IMR-90 (cell line): ENCODE measurements around the gene JMJD1C. TPM values are rescaled to one million over a fixed set of nuclear protein-coding genes. Genes with fewer than 3 reads are reported as not detected.

Source experiments
- ATAC-seq: fragments of 200-7000 bp; cut with Tn5 transposase; 2 replicates; pipeline ENCODE4 v1.9.1; 2020; ENCODE audit warnings: low read depth, mild to moderate bottlenecking, moderate library complexity
- BruUV-seq: library from RNA; stranded (reverse); fragments of 400-500 nt; replicated peaks from 2 replicates; lab custom pipeline; 2021; lab: Mats Ljungman, UMichigan
- CTCF ChIA-PET: fragments of 300-600 bp; formaldehyde crosslinking; extraction: SDS; loops from one replicate; lab custom pipeline; 2021; ENCODE audit warnings: antibody characterized with exemption; lab: Yijun Ruan, JAX
- POLR2A ChIA-PET: fragments of 300-600 bp; sonication (Branson Sonifier 250); formaldehyde crosslinking; loops from one replicate; lab custom pipeline; 2022; ENCODE audit warnings: antibody characterized with exemption; ENCODE audit not compliant: unreplicated experiment; lab: Charles Lee
- DNase-seq: peaks from one replicate; pipeline ENCODE4 v3.0.0; 2013
- H2AFZ ChIP-seq: replicated peaks from 2 replicates; pipeline ENCODE3; 2013; ENCODE audit warnings: low read length, mild to moderate bottlenecking; ENCODE audit not compliant: poor library complexity
- H2AK5ac ChIP-seq: 2 replicates; pipeline ENCODE4 v1.6.1; 2013; ENCODE audit warnings: low read depth, low read length, inconsistent platforms
- H2AK9ac ChIP-seq: replicated peaks from 2 replicates; pipeline ENCODE3; 2013; ENCODE audit warnings: mild to moderate bottlenecking, low read depth, low read length, moderate library complexity; ENCODE audit not compliant: poor library complexity
- H2BK120ac ChIP-seq: 2 replicates; pipeline ENCODE4 v1.6.1; 2013; ENCODE audit warnings: low read depth, low read length, inconsistent platforms
- H2BK15ac ChIP-seq: 3 replicates; pipeline ENCODE4 v1.6.1; 2013; ENCODE audit warnings: low read depth, low read length, inconsistent platforms
- H2BK20ac ChIP-seq: 2 replicates; pipeline ENCODE4 v1.6.1; 2013; ENCODE audit warnings: low read depth, mild to moderate bottlenecking, inconsistent platforms, low read length, moderate library complexity
- H2BK5ac ChIP-seq: 2 replicates; pipeline ENCODE4 v1.6.1; 2013; ENCODE audit warnings: mild to moderate bottlenecking, low read depth, low read length, inconsistent platforms; ENCODE audit not compliant: poor library complexity, severe bottlenecking
- H3K14ac ChIP-seq: replicated peaks from 2 replicates; pipeline ENCODE4 v1.6.1; 2013; ENCODE audit warnings: low read depth, low read length, inconsistent platforms
- H3K18ac ChIP-seq: 2 replicates; pipeline ENCODE4 v1.6.1; 2013; ENCODE audit warnings: low read depth, low read length, control low read depth
- H3K23ac ChIP-seq: 2 replicates; pipeline ENCODE4 v1.6.1; 2013; ENCODE audit warnings: low read depth, low read length, inconsistent platforms
- H3K27ac ChIP-seq: 2 replicates; pipeline ENCODE4 v1.5.1; 2013; ENCODE audit warnings: mild to moderate bottlenecking, control low read depth, low read length; ENCODE audit not compliant: insufficient read depth
- H3K27me3 ChIP-seq: 2 replicates; pipeline ENCODE4 v1.6.1; 2013; ENCODE audit warnings: low read length; ENCODE audit not compliant: control insufficient read depth, insufficient read depth
- H3K36me3 ChIP-seq: 2 replicates; pipeline ENCODE4 v1.6.1; 2013; ENCODE audit warnings: low read length, mixed read lengths; ENCODE audit not compliant: control insufficient read depth, insufficient read depth
- H3K4ac ChIP-seq: 2 replicates; pipeline ENCODE4 v1.6.1; 2013; ENCODE audit warnings: low read depth, low read length, inconsistent platforms
- H3K4me1 ChIP-seq: 2 replicates; pipeline ENCODE4 v1.6.1; 2013; ENCODE audit warnings: low read length, mixed read lengths; ENCODE audit not compliant: control insufficient read depth, insufficient read depth
- H3K4me2 ChIP-seq: 2 replicates; pipeline ENCODE4 v1.6.1; 2013; ENCODE audit warnings: low read depth, mild to moderate bottlenecking, control low read depth, low read length, moderate library complexity
- H3K4me3 ChIP-seq: 2 replicates; pipeline ENCODE4 v1.5.1; 2013; ENCODE audit warnings: low read depth, mild to moderate bottlenecking, control low read depth, low read length, moderate library complexity; ENCODE audit not compliant: insufficient read depth
- H3K56ac ChIP-seq: 2 replicates; pipeline ENCODE4 v1.6.1; 2013; ENCODE audit warnings: low read length, inconsistent platforms; ENCODE audit not compliant: insufficient read depth; ENCODE audit errors: extremely low read depth
- H3K79me1 ChIP-seq, 2 experiments: 2 replicates each; pipeline ENCODE4 v1.6.1; 2013; ENCODE audit warnings: low read length in 2 of 2, inconsistent platforms in 1 of 2, low read depth in 1 of 2
- H3K9ac ChIP-seq: 2 replicates; pipeline ENCODE4 v1.6.1; 2013; ENCODE audit warnings: low read depth, low read length, control low read depth
- H3K9me1 ChIP-seq: 2 replicates; pipeline ENCODE4 v1.6.1; 2013; ENCODE audit warnings: low read length, inconsistent platforms; ENCODE audit not compliant: insufficient read depth
- H3K9me3 ChIP-seq: 2 replicates; pipeline ENCODE4 v1.6.1; 2013; ENCODE audit warnings: low read length; ENCODE audit not compliant: control insufficient read depth, insufficient read depth
- H4K20me1 ChIP-seq: 2 replicates; pipeline ENCODE4 v1.6.1; 2013; ENCODE audit warnings: low read length, inconsistent platforms; ENCODE audit not compliant: insufficient read depth
- H4K5ac ChIP-seq: 2 replicates; pipeline ENCODE4 v1.6.1; 2013; ENCODE audit warnings: mild to moderate bottlenecking, low read depth, low read length, control low read depth
- H4K8ac ChIP-seq, 2 experiments: 2 replicates each; pipeline ENCODE4 v1.6.1; 2013; ENCODE audit warnings: low read depth in 2 of 2, low read length in 2 of 2, control low read depth in 1 of 2, inconsistent platforms in 1 of 2
- H4K91ac ChIP-seq: 2 replicates; pipeline ENCODE4 v1.6.1; 2013; ENCODE audit warnings: low read depth, low read length, inconsistent platforms; ENCODE audit not compliant: insufficient read depth
- CTCF ChIP-seq: conservative IDR thresholded peaks from 2 replicates; pipeline ENCODE4 v1.5.1; 2012; ENCODE audit warnings: mild to moderate bottlenecking, low read depth, low read length, improper control_type of control experiment
- ELK1 ChIP-seq: fragments of 150-350 bp; IDR thresholded peaks from 2 replicates; pipeline ENCODE4 v1.6.1; 2016; ENCODE audit warnings: low read depth, mild to moderate bottlenecking, low read length, moderate library complexity, borderline replicate concordance
- RAD21 ChIP-seq: IDR thresholded peaks from 2 replicates; pipeline ENCODE4 v1.6.1; 2012; ENCODE audit warnings: low read length, improper control_type of control experiment
- SMC3 ChIP-seq: fragments of 150-350 bp; IDR thresholded peaks from 2 replicates; pipeline ENCODE4 v1.6.1; 2016; ENCODE audit warnings: low read depth, mild to moderate bottlenecking, antibody characterized with exemption, low read length, moderate library complexity
- USF2 ChIP-seq: fragments of 150-350 bp; IDR thresholded peaks from 2 replicates; pipeline ENCODE4 v1.6.1; 2017; ENCODE audit warnings: mild to moderate bottlenecking, antibody characterized with exemption, low read length, low read depth
- WGBS, 2 experiments: methylation state at CpG; one replicate each; pipeline versions ENCODE4 v1.1.5 to v1.1.7; 2013; ENCODE audit warnings: missing lambda C conversion rate in 2 of 2; ENCODE audit not compliant: insufficient read length in 1 of 2; ENCODE audit errors: extremely low coverage in 2 of 2; 5-methylcytosine and 5-hydroxymethylcytosine counted together
- dilution Hi-C: fragments of 300-500 bp; cut with HindIII; formaldehyde crosslinking; loops from one replicate; pipeline ENCODE4 v1.14.3; 2018; ENCODE audit warnings: low sequenced_read_pairs; ENCODE audit not compliant: unreplicated experiment
- in situ Hi-C: fragments of 300-500 bp; cut with MboI; formaldehyde crosslinking; loops from 3 replicates; pipeline ENCODE4 v1.14.3; 2019; ENCODE audit warnings: low sequenced_read_pairs, inconsistent platforms, mixed read lengths
- intact Hi-C: fragments of 100-400 bp; cut with micrococcal nuclease; formaldehyde crosslinking; loops from 2 replicates; pipeline ENCODE4 v1.10.0; 2022
- polyA plus RNA-seq, 3 experiments: library from polyadenylated mRNA; depleted of rRNA; stranded (reverse); fragments of >200 nt; gene quantifications; 2 replicates each; pipeline ENCODE4 v1.2.3, GENCODE V29; 2012; ENCODE audit warnings: low replicate concordance in 1 of 3
- total RNA-seq: library from RNA; depleted of rRNA; stranded (reverse); fragments of >200 nt; gene quantifications from 2 replicates; pipeline ENCODE4 v1.2.3, GENCODE V29; 2012

Gene JMJD1C
- total and polyA plus RNA-seq, 2 of the 4 experiments (the other 2 are of a cell fraction), result 15.6 to 96.8 TPM

GRCh38 chr10:63166742-63167258 is 299.0 kb downstream of the JMJD1C start:
- intact Hi-C loops, result loop anchor here (1.0 to 2.0 kb wide), 3 partner anchors 463 to 554 kb away; no protein-coding TSS in a partner anchor
- 0 out of 2 replicates have a peak, but pooled peaks cover 2% of the 10 kb centered on the region for H3K4me1 ChIP-seq
- H2BK5ac ChIP-seq, result no peak overlapping the region
- TF ChIP-seq ELK1, result no peak
- TF ChIP-seq USF2, result no peak
- TF ChIP-seq CTCF, result peak; percentile 82
- TF ChIP-seq SMC3, result peak; percentile 77
- TF ChIP-seq RAD21, result peak; percentile 78
- H3K27me3 ChIP-seq, result no peaks in the 10 kb centered on the region
- dilution Hi-C loops, result loop anchor here (25.0 kb wide), 2 partner anchors 546 to 554 kb away; no protein-coding TSS in a partner anchor
- H3K9me3 ChIP-seq, result no peaks in the 10 kb centered on the region
- peaks cover 1 to 16% of the 10 kb centered on the region in 2 experiments; a peak in 3 of 4 replicates for H3K79me1 ChIP-seq
- no peak overlapping the region for H3K9ac ChIP-seq
- no peak overlapping the region for H3K4me2 ChIP-seq
- no peak overlapping the region for H2AK5ac ChIP-seq
- H2BK20ac ChIP-seq, result no peak overlapping the region
- ATAC-seq, result peak; percentile 73
- no peak overlapping the region for H2BK15ac ChIP-seq
- H3K23ac ChIP-seq, result no peak overlapping the region
- WGBS, 2 experiments, result no CpG with 5 or more reads among the region's 3 CpGs
- no peak overlapping the region for H3K4ac ChIP-seq
- BruUV-seq, result no TSS peak
- no peak overlapping the region for H3K4me3 ChIP-seq
- no peak overlapping the region for H2AK9ac ChIP-seq
- in situ Hi-C loops, result loop anchor here (5.0 kb wide), 1 partner anchor 556 kb away; no protein-coding TSS in a partner anchor
- peak; percentile 85 for DNase-seq
- CTCF ChIA-PET, result interaction anchor here (0.6 to 3.3 kb wide), 19 partner anchors 8 to 601 kb away, joined by 3 to 24 read pairs (median 5); no protein-coding TSS in a partner anchor
- H4K8ac ChIP-seq, result no peak overlapping the region
- no peak overlapping the region for H3K27ac ChIP-seq
- H3K9me1 ChIP-seq, result no peaks in the 10 kb centered on the region
- H4K20me1 ChIP-seq, result no peaks in the 10 kb centered on the region
- H3K14ac ChIP-seq, result no peak overlapping the region
- POLR2A ChIA-PET, result interaction anchor here (0.9 kb wide), 1 partner anchor 464 kb away, joined by 5 read pairs; no protein-coding TSS in a partner anchor
- no peak overlapping the region for H2BK120ac ChIP-seq
- no peak overlapping the region for H2AFZ ChIP-seq
- no peak overlapping the region for H3K56ac ChIP-seq
- peaks cover 5% of the 10 kb centered on the region; the same call in 1 of the 2 replicates for H3K36me3 ChIP-seq
- H4K91ac ChIP-seq, result no peak overlapping the region
- no peak overlapping the region for H4K5ac ChIP-seq
- H3K18ac ChIP-seq, result no peak overlapping the region
